GM19467 (cell line): Measurements from ENCODE around the gene RAMACL.
A peak's percentile ranks its signal among the peaks of the same experiment; 100 is the strongest.

Experiments
- ATAC-seq: cut with Tn5 transposase; IDR thresholded peaks from one replicate; pipeline ENCODE4 v1.9.1; 2021; ENCODE audit warnings: mild to moderate bottlenecking, moderate library complexity; ENCODE audit not compliant: unreplicated experiment

Gene RAMACL

GRCh38 chr6:166559662-166560061 is 26.8 kb downstream of the RAMACL start:
- ATAC-seq, result no peak

- no peak for ATAC-seq
Measured at GRCh38 chr6:166559211-166559610, 27.3 kb downstream of the RAMACL start.

- ATAC-seq, result no peak
Measured at GRCh38 chr6:166558156-166559005, 28.1 kb downstream of the RAMACL start.

GRCh38 chr6:166556863-166557322 is 29.6 kb downstream of the RAMACL start:
- no peak for ATAC-seq

DNA sequence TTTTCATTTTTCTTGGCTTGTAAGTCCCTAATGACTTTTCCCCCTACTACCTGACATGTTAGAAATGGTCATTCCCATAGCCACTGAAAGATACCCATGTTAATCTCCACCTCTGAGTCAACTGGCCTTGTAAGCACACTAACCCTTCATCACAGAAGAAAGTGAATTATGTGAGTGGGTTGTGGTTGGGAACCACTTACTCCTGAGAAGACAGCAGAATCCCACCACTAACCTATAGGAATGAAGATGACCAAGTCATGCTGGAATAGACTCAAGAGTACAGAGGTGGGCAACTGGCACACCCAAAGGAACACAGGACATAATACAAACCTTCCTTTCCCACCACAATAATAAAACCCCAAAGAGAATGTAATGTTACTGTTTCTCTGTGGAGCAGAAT is 30.1 kb downstream of the RAMACL start:
- ATAC-seq, result no peak

DNA sequence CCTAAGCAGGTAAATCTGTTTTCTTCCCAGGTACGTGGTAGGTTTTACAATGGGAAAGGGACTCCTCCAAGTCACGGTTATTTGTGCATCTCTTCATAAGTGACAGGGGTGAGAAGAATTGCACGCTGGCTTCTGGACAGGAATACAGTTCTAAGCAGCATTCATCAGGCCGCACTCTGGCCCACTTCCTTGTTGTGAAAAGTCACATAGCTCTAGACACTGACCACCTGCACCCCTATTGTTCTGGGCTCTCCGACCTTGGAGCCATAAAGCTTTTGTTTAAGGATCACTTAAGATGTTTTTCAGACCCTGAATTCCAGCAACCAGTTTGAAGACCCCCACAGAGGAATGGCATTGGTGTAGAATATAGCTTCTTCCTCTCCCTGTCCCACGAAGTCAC is 31.4 kb downstream of the RAMACL start:
- no peak for ATAC-seq

- ATAC-seq, result no peak
Measured at GRCh38 chr6:166554316-166554715, 32.2 kb downstream of the RAMACL start.

- ATAC-seq, result no peak
Measured at GRCh38 chr6:166553563-166554271, 32.8 kb downstream of the RAMACL start.

GRCh38 chr6:166552600-166552999 is 33.9 kb downstream of the RAMACL start:
- no peak for ATAC-seq

GRCh38 chr6:166551754-166552495 is 34.6 kb downstream of the RAMACL start:
- ATAC-seq, result no peak

DNA sequence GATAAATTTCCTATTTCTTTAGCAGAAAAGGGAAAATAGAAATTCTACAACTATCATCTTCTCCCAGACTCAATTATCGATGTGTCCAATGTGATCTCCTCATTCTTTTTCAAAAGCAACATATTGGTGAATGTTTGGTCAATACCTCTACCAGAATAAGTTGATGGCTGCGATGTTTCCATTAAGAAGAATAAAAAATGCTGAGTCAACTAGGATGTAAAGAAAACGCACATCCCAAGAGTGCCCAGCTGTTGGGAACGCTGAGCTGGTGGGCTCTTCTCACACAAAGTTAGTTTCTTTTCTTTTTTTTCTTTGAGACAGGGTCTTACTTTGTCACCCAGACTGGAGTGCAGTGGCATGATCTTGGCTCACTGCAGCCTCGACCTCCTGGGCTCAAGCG is 39.8 kb downstream of the RAMACL start:
- ATAC-seq, result no peak

- ATAC-seq, result no peak
Measured at GRCh38 chr6:166545156-166546034, 41.1 kb downstream of the RAMACL start.

GRCh38 chr6:166544296-166544605 is 42.2 kb downstream of the RAMACL start:
- no peak for ATAC-seq

- ATAC-seq, result no peak
Measured at GRCh38 chr6:166543603-166544295, 42.7 kb downstream of the RAMACL start.

DNA sequence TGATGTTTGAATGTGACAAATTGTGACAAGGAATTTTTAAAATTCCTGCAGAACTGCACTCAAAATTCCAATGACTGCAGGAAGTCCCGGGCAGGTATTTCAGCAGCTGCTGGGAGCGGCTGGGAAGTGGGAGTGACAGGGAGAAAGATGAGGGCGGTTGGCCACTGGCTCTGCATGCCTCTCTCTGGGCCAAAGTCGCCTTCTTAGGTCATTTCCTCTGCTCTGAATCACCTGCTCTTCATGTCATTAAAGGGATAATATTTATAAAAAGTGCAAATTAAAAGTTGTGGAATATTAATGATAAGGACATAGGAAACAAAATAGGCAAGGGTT is 43.9 kb downstream of the RAMACL start:
- no peak for ATAC-seq

DNA sequence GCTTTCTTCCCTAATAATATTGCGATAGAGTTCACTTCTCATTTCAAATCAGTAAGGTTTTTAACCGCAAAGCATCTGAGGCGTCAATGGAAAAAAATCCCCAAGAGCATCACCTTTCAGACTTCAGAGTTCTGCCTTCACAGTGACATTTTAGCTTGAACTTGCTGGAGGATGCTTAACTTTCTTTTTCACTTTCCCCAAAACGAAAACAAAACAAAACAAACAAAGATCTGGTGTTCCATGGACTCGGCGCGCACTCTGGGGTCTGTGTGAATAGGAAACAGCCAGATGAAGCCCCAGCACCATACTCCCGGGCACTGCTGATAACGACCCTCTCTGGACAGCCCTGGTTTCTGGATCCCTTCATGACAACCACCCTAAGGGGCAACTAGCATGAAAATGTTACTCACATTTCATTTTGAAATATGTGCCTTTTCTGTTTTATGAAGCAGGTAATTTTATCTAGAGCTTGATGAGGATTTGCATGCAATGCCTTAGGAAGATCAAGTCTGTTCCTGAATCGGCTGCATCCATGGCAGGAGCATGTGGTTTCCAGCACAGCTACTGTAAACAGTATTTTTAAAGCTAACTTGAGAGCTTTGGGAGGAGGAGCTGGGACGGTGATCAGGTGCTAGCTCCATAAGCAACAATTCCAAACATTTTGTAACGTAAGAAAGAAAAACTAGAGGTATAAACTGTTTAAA is 44.5 kb downstream of the RAMACL start:
- ATAC-seq, result peak; percentile 37

- ATAC-seq, result peak; percentile 27
Measured at GRCh38 chr6:166541366-166541765, 45.1 kb downstream of the RAMACL start.

GRCh38 chr6:166540631-166541331 is 45.7 kb downstream of the RAMACL start:
- ATAC-seq, result peak; percentile 91

- ATAC-seq, result no peak
Measured at GRCh38 chr6:166539543-166539942, 46.9 kb downstream of the RAMACL start.
